Measurements from ENCODE around the gene STAG2.
A peak's percentile ranks its signal among the peaks of the same experiment; 100 is the strongest.

The STAG2 gene

DNA sequence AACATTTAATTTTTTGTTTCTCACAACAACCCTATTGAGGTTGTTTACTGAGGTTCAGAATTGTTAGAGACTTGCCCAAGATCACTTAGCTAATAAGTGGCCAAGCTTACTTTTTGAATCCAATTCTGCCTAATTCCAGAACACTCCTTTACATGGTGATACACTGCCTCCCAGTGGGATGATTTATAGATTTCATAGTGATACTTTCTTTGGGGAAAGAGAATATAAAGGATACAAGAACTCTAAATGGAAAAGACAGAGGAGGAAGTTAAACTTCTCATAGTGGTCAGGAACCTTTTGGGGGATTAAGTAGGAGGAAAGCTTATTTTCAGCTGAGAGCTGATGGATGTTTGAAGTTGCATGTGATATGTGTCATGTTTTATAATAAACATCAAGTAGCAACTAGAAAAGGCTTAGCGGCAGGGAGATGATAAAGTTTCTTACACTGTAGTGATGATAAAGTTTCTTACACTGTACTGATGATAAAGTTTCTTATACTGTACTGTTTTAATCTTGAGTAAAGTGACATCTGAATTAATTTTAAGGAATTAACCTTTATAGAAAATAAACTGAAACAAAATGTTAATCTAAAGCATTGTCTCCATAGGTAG is 15.3 kb downstream of the STAG2 start:
- peak; percentile 54 to 57 for DNase-seq

DNA sequence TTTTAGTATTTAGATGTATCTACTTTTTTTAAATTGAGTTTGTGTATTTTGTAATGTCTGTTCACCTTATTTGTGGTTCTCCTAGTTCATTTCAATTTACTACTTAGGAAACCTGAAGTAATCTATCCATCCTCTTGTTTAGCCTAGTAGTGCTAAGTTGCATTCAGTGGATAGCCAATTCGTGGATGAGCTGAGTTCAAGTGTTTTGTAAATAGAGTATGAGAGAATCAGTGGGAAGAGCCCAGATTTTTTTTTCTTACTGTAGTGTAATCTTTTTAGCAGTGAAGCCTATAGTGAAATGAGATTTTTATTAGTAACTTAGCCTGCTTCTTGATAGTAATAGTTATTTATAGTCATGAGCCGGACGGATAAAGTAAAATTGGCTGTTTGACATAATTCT is 21.7 kb downstream of the STAG2 start:
- no peak for DNase-seq

DNA sequence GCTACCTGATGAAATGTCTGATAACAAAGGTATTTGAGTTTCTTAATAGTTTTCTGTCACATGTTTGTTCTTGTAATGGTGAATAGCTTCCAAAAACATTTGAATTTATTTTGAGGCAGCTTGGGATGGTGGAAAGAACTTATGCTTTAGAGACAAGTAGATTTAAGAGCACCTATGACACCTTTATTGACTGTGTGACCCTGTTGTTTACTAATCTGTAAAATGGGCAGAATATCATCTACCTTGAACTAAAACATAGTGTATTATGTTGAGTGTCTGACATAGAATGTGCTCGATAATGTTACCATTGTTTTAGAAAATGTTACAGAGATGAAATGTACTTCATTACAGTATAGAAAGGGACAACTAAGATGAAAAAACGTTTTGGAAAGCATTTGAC is 24.9 kb downstream of the STAG2 start:
- DNase-seq, result no peak

DNA sequence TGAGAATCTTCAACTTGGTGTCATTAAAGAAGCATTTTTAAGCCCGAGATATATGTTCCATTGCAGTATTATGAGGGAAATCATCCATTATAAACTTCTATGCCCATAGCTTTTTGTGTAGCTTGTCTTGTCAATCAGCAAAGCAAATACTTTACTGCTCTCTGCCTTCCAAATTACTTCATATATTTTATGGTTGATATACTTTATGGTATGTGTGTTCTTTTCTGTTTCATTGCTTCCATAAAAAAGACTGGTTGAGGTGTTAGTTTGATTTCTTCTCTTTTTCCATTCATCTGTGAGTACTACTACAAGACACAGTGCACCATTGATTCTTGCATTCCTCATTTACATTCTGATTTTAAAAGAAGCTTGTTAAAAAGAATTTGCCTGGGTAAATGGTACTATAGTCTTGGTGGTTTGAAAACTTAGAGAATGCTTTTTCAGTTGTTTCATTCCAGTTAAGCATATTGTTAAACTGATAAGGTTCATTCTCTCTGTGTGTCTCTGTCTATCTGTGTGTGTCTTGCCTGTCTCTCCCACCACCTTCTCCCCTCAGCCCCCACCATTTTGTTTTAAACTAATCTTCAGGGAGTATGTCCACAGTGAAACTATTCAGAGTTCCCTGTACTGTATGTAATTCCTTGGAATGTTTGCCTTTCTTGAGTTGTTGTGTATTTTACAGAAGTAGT is 27.1 kb downstream of the STAG2 start:
- DNase-seq, result no peak

DNA sequence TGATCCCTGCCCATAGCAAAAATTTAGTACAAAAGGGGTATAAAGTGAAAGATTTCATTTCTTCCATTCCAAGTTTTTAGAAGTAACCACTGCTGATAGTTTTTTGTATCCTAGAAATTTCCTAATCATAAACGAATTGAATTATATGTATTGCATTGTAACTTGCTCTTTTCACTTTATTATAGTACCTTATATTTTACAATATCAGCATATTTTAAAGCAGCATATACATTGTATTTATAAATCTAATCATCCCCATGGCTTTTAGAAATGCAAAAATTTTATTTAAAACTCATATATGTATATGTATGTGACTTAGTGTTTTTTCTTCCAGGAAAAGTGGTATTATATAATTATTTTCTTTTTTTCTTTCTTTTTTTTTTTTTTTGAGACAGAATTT is 27.7 kb downstream of the STAG2 start:
- no peak for DNase-seq

DNA sequence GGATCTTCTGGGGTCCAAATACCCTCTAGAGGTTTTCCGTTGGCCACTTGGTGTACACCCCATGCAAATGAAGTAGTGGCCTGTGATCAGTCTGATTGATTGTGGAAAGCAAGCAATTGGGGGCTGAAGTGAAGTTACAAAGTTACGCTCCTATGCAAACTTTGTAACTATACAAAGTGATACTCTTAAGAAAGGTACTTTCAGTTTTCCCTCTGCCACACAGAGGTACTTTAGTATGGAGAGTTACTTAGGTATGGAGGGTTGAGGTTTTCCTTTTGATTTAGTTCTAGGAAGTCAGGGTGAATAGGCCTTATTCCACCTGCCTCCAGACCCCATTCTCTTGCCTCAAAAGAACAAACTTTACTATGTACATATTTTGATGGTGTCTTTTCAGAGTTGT is 28.7 kb downstream of the STAG2 start:
- DNase-seq, result no peak

DNA sequence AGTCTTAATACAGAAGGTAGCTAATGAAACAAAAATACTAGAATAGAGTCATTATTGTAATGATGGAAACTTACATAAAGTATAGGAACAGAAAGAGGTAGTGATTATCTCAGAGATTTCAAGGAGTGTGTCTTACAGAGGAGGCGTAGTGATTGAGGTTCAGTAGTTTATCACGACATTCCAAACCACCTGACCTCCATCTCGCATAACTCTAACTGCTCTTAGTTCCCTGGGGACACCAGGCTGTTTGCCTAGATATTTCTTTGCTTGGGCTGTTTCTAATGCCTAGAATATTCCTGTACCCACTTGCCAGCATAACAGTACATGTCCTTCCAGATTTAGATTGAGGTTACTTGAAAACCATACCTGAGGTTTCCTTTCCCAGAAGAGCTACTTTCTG is 29.1 kb downstream of the STAG2 start:
- DNase-seq, result no peak

DNA sequence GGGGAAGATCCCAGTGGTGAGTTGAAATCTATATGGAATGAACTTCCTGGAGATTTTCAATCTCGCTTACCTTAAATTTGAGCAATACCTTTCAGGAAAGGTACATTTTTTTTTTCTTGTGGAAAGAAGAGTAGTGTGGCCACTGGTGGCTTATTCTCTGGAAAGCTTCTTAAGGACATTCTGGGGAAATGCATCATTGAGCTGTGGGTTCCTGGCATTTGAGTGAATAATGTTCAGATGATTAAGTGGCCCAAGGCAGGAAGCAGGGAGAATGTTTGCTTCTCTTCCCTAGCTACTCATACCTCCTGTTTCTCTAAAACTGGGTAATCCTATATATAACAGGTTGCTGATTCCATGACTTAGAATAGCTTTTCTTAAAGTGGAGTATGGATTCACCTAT is 31.8 kb downstream of the STAG2 start:
- no peak for DNase-seq

DNA sequence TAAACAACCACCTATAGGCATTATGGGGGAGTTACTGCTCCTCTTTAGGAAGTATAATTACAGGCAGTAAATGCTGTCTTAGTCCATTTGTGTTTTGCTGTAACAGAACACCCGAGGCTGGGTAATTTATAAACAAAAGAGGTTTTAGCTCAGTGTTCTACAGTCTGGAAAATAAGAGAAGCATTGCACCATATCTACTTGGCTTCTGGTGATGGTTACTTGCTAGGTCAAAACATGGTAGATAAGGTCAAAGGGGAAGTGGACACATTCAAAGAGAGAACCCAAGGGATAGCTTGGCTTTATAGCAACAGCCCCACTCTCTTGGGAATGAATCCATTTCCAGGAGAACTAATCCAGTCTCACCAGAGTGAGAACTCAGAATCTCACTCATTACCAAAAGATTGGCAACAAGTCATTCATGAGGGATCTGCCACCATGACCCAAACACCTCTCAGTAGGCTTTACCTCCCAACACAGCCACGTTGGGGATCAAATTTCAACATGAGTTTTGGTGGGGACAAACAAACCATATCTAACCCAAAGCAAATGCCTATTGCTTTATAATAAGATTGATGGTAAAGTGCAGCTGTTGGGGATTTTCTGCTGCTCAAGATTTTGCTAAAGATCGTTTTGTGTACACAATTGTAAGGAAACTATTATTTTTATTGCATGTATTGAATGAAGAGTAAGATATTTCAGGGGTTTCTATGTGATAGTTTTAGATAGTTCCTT is 32.6 kb downstream of the STAG2 start:
- no peak for DNase-seq

DNA sequence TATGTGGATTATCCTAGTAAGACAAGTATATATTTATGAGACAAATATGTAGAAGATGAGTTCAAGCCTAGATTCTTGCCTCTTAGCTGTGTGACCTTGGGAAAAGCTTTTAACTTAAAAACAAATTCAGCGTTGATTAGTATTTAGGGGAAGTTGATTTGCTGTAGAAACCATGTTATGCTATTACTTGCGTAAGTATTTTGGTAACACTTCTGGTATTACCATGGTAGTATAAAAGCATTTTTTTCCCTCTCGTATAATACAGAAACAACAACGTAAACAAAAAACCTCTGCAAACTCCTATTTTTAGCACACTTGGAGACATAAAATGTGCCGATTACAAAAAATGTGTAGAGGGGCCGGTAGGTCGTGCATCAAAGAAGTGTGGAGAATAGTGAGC is 33.2 kb downstream of the STAG2 start:
- DNase-seq, result peak; percentile 36 to 45

DNA sequence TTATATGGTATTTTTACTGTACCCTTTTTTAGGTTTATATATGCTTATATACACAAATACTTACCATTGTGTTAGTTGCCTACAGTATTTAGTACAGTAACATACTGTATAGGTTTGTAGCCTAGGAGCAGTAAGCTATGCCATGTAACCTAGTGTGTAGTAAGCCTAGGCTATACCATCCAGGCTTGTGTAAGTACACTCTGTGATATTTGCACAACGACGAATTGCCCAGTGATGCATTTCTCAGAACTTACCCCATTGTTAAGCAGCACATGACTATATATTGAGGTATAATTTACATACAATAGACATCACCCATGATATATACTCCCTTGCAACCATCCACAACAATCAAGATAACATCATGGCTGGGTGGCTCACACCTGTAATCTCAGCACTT is 40.1 kb downstream of the STAG2 start:
- DNase-seq, result no peak

DNA sequence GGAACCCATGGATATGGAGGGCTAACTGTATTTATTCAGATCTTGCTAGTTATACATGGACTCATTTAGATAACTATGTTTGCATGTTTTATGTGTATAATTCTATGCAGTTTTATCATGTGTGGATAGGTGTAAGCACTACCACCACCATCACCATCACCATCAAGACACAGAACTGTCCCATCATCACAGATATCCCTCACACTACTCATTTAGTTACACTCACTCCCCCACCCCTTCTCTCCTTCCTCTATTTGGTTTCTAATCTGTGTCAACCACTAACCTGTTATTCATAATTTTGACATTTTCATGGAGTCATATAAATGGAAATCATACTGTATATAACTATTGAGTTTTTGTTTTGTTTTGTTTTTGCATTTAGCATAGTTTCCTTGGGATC is 43.7 kb downstream of the STAG2 start:
- DNase-seq, result no peak

DNA sequence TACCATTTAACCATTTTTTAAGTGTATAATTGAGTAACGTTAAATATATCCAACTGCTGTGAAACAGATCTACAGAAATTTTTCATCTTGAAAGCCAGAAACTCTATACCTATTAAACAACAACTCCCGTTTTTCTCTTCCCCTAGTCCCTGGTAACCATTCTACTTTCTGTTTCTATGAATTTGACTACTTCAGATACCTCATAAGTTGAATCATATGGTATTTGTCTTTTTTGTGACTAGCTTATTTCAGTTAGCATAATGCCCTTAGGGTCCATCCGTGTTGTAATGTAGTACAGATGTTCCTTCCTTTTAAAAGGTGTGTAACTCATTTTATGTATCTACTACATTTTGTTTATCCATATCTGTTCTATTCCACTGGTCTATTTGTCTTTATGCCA is 48.7 kb downstream of the STAG2 start:
- no peak for DNase-seq

DNA sequence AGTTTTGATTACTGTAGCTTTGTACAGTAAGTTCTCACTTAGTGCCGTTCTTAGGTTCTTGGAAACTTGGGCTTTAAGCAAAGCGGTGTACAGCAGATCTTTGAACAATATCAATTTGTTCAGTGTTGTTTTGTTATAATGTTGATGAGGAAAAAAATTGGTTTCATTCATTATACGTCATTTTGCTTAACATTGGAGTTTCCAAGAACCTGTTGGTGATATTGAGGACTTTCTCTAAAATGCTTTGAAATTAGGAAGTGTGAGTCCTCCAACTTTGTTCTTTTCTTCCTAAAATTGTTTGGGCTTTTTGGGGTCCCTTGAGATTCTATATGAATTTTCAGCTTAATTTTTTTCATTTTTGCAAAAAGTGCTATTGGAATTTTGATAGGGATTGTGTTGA is 49.1 kb downstream of the STAG2 start:
- peak; percentile 58 to 60 for DNase-seq

DNA sequence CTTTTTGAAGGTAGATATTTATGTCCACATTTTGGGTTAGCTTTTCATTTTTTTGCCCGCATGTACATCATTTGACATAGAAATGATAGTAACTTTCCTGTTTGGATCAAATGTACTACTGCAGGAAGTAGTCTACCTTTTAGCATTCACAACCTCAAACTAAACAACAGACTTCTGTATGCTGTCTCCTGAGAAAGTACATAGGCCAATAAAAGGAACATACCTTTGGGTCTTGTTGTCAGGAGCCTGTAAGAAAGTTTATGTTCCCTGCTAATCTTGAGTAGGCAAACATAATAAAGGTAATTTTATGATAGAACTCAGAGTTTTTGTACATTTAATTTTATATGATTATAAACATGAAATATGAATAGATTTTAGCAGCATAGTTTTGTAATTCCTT is 54.2 kb downstream of the STAG2 start:
- no peak for DNase-seq

DNA sequence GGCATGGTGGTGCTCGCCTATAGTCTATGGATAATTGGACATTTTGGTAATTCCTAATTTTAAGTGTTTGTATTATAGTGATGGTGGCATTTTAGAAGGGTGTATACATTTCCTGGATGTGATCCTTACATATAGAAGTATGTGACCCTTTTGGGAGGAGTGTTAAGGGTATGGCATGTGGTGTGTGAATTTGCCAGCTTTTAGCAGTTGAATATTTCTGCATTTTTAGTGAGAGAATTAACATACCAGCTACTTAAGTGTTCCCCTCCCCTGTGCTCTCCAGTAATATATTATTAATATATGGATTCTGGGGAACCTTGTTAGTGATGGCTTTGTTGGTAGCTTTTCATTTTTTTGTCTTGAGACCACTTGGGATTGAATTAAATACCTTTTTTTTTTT is 55.3 kb downstream of the STAG2 start:
- no peak for DNase-seq

DNA sequence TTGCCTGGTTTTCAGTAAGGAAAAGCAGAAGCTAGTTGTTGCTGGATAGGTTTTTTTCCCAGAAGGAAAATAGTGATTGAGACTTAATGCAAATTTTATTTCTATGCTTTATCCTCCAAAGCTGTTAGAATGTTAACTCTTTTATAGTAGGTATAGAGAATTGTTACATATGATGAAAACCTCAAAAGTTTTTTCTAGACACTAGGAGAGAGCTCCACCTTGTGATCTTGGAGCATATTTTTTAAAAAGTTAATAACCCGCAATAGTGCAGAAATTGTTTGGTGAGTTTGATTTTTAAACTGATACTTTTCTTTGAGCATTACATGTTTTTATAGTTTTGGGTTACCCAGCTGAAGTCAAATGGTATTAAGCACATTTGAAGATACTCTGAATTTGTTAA is 56.5 kb downstream of the STAG2 start:
- DNase-seq, result no peak

DNA sequence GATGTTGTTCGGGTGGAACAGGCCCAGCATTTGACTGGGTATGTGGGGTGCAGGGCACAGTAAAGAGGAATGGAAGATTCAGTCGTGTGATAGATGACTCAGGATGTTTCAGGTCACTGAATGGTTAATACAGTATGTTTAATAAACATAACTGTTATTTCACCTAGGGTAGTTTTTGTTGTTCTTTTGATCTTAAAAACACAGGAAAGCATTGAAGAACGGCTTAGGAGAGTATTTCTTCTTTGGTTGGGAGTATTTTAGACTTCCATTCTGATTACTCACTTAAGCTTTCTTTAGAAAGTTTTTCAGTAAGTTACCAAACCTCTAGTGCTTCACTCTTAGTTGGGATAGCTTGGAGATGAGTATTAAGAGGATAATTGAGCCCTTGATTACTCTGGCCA is 62.3 kb downstream of the STAG2 start:
- no peak for DNase-seq

DNA sequence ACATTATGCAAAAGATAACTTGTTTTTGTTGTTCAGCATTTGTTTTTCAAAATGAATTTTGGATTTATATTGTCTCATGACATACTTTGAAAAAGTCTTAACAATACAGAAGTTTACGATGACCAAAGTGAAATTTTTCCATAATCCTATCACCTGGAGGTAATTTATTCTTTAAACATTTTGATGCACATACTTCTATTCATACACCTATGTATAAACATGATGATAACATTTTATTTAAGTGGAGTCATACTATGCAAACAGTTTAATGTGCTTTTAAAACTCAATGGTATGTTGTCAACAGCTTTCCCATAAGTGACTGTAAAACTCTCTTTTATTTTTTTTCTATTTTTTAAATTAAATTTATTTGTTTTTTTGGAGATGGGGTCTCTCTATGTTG is 65.0 kb downstream of the STAG2 start:
- no peak for DNase-seq

DNA sequence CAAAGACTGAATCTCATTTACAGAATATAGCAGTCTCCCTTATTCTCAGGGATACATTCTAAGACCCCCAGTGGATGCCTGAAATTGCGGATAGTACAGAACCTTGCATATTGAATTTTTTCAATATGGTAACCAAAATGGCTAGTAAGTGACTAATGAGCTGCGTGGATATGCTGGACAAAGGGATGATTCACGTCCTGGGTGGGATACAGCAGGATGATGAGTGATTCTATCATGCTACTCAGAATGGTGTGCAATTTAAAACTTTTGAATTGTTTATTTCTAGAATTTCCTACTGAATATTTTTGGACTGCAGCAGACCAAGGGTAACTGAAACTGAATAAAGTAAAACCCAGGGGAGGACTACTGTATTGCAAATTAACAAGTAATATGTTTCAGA is 66.7 kb downstream of the STAG2 start:
- DNase-seq, result no peak

DNA sequence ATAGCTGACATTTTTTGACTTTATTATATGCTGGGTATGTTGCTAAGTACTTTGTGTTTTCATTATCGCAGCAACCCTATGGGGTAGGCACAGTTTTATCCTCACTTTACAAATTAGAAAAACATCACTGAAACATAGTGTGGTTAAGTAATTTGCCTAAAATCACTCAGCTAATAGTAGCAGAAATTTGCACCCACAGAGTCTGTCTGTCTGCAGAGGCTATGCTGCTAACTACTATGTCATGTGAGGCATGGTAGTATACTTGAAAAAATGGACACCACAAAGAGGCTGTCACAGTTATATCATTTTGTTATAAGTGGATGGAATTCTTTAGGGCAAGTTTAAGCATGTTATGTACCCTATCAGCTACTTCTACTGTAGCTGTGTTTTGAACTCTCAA is 69.0 kb downstream of the STAG2 start:
- DNase-seq, result no peak

DNA sequence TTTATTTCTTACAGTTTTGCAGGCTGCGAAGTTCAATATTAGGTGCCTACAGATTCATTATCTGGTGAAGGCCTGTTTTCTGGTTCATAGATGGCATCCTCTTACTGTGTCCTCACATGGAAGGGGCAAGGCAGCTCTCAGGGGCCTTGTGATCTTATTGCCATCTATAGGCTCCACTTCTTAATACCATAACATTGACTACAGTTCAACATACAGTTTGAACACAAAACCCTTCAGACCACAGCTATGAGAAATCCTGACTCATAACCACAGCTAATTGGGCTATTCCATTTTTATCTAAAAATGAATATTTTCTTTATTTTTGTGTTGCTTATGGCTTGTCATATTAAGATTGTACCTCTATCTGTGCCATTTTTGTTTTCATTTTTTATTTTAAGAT is 72.3 kb downstream of the STAG2 start:
- no peak for DNase-seq

DNA sequence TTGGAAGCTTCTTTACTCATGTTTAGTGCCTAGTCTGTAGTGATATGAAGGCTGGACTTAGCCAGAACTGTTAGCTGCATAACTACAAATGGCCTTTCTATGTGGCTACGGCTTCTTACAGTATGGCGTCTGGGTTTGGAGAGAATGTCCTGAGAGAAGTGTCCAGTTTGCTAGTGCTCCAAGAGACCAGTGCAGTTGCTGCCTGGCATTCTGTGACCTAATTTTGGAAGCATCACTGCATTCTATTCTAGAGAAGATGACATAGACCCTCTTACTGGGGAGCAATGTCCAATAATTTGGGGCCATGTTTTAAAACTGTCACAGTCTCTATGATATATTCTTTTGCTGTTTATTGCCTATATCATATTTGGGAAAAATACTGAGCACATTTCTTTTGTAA is 74.2 kb downstream of the STAG2 start:
- no peak for DNase-seq

DNA sequence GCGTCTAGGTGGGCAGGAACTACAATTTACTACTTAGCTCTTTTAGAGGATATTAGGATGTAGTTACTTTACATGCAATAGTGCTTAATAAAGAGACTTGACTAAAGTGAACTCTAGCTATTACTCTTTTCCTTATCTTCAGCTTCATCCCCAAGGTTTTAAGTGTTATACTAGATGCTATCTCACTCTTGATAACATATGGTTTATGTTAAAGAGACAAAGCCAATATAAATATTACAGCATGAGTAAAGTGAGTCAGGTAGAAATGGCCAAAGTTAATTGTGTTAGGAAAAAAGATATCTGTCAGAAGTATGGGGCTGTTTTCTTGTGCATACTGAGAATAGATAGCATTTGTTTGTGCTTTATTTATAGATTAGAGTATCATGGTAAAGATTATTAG is 80.5 kb downstream of the STAG2 start:
- DNase-seq, result no peak

DNA sequence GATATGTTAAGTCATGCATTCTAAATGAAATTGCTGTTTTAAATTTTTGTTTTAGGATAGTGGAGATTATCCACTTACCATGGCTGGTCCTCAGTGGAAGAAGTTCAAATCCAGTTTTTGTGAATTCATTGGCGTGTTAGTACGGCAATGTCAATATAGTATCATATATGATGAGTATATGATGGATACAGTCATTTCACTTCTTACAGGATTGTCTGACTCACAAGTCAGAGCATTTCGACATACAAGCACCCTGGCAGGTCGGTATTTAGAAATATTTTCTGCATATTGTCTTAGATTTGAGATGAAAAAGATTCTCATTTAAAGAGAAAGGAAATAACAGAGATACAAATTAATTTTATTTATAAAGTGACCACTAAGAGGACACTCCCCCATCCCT is 83.6 kb downstream of the STAG2 start:
- peak in 1 of 2 donors; percentile 0 for DNase-seq

All from inflammatory macrophage treated with lipopolysaccharide for 1 hour (primary cell).